DOHH2 (cell line): ENCODE results near the gene VPS26B.

ENCODE experiments used
- EZH2phosphoT487 ChIP-seq: fragments of 200-600 bp; sonication (generic); IDR thresholded peaks from 2 replicates; pipeline ENCODE4 v1.6.1; 2017; ENCODE audit warnings: borderline replicate concordance, mild to moderate bottlenecking, antibody characterized with exemption, low read length, moderate library complexity, mixed read lengths
- TF ChIP-seq, protein P1 (sequence below): fragments of 200-600 bp; sonication (generic); IDR thresholded peaks from one replicate; pipeline ENCODE4 v1.5.1; 2014; ENCODE audit warnings: antibody characterized with exemption, mild to moderate bottlenecking, low read depth, low read length; ENCODE audit not compliant: poor library complexity, severe bottlenecking

DNA sequence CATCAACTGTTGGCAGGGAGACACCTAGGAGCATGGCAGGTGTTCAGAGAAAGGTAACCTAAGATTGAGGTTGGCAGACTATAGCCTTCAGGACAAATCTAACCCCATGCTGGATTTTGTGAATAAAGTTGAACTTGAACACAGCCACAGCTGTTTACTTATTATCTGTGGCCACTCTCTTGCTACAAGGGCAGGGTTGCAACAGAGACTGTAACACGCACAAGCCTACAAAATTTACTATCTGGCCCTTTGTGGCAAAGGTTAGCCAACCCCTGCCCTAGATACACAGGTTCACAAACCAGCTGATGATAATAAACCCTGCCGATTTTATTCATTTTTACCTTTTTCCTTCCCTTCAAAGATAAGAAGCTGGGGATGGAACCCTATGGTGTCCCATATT, 26.2 kb downstream of the VPS26B start:
- TF ChIP-seq, protein P1, sequence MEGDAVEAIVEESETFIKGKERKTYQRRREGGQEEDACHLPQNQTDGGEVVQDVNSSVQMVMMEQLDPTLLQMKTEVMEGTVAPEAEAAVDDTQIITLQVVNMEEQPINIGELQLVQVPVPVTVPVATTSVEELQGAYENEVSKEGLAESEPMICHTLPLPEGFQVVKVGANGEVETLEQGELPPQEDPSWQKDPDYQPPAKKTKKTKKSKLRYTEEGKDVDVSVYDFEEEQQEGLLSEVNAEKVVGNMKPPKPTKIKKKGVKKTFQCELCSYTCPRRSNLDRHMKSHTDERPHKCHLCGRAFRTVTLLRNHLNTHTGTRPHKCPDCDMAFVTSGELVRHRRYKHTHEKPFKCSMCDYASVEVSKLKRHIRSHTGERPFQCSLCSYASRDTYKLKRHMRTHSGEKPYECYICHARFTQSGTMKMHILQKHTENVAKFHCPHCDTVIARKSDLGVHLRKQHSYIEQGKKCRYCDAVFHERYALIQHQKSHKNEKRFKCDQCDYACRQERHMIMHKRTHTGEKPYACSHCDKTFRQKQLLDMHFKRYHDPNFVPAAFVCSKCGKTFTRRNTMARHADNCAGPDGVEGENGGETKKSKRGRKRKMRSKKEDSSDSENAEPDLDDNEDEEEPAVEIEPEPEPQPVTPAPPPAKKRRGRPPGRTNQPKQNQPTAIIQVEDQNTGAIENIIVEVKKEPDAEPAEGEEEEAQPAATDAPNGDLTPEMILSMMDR, result no peak
- no peak for TF ChIP-seq EZH2phosphoT487
